Measurements from ENCODE around the gene CPEB2. TPM values are rescaled to one million over a fixed set of nuclear protein-coding genes. Genes with fewer than 3 reads are reported as not detected.

The CPEB2 gene
- total and polyA plus RNA-seq, 9 of the 15 experiments (the other 6 are each of a cell fraction or from before 2014, with no cell fraction given) = 0.39 to 3.0 (median 1.4) TPM

GRCh38 chr4:15003891-15004738, 1.8 kb downstream of the CPEB2 start:
- under 1% methylated on average over 51 of the region's 109 CpGs for WGBS (ENCODE audit: insufficient coverage, low coverage, missing lambda C conversion rate)
- POLR2A ChIA-PET = interaction anchor here (0.6 to 1.0 kb wide), 3 partner anchors 8 to 1518 kb away, joined by 3 to 4 read pairs (median 4); no protein-coding TSS in a partner anchor
- TF ChIP-seq ZNF324 (CRISPR knock-in tag; IDR thresholded peaks at IDR 0.05) = no peak
- TF ChIP-seq NFIC (IDR thresholded peaks at IDR 0.05) = peak; percentile 33; the same call in 1 of the 2 replicates
- 0 out of 2 replicates have a peak, but pooled peaks have one; percentile 43 for TF ChIP-seq SMAD4 (CRISPR knock-in tag; conservative IDR thresholded peaks at IDR 0.05)
- TF ChIP-seq CHD1 (IDR thresholded peaks at IDR 0.05; ENCODE audit: low read length) = peak; percentile 20
- TF ChIP-seq MYC (IDR thresholded peaks at IDR 0.05; ENCODE audit: low read depth, low read length) = 0 out of 2 replicates have a peak, but pooled peaks have one; percentile 8
- no peak for TF ChIP-seq MYC (CRISPR knock-in tag; IDR thresholded peaks at IDR 0.05; ENCODE audit: borderline replicate concordance, low read depth)
- no peak for TF ChIP-seq NCOA4 (IDR thresholded peaks at IDR 0.05; ENCODE audit: partially characterized antibody)
- peak; percentile 42; the same call in 1 of the 2 replicates for TF ChIP-seq POLR2G (IDR thresholded peaks at IDR 0.05; ENCODE audit: low read depth, low read length)
- TF ChIP-seq ZNF23 (CRISPR knock-in tag; IDR thresholded peaks at IDR 0.05) = no peak
- TF ChIP-seq NONO (IDR thresholded peaks at IDR 0.05; ENCODE audit: low read depth in 2 of 2, low read length in 1 of 2) = peak in 1 of 2 experiments; percentile 58; a peak in 1 of 4 replicates
- TF ChIP-seq POLR2B (IDR thresholded peaks at IDR 0.05; ENCODE audit: low read depth, partially characterized antibody) = no peak
- TF ChIP-seq TEAD1 (CRISPR knock-in tag; IDR thresholded peaks at IDR 0.05) = 0 out of 4 replicates have a peak, but pooled peaks of 1 of the 2 experiments have one; percentile 28
- TF ChIP-seq, protein P1, sequence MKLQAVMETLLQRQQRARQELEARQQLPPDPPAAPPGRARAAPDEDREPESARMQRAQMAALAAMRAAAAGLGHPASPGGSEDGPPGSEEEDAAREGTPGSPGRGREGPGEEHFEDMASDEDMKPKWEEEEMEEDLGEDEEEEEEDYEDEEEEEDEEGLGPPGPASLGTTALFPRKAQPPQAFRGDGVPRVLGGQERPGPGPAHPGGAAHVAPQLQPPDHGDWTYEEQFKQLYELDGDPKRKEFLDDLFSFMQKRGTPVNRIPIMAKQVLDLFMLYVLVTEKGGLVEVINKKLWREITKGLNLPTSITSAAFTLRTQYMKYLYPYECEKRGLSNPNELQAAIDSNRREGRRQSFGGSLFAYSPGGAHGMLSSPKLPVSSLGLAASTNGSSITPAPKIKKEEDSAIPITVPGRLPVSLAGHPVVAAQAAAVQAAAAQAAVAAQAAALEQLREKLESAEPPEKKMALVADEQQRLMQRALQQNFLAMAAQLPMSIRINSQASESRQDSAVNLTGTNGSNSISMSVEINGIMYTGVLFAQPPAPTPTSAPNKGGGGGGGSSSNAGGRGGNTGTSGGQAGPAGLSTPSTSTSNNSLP (IDR thresholded peaks at IDR 0.05; ENCODE audit: borderline replicate concordance, low read depth, low read length) = no peak
- TF ChIP-seq SRSF1 (IDR thresholded peaks at IDR 0.05; ENCODE audit: low read depth, low read length) = no peak
- peak; percentile 31 for TF ChIP-seq CXXC5 (CRISPR knock-in tag; IDR thresholded peaks at IDR 0.05)
- TF ChIP-seq ZNF584 (CRISPR knock-in tag; IDR thresholded peaks at IDR 0.05; ENCODE audit: low read depth) = no peak

More at GRCh38 chr4:15003891-15004738, 1.8 kb downstream of the CPEB2 start:
- CTCF ChIA-PET (ENCODE audit: low intra/inter-chr PET ratio) = interaction anchor here (1.0 kb wide), 1 partner anchor 193 kb away, joined by 4 read pairs; no protein-coding TSS in a partner anchor
- Histone ChIP-seq H3K9me1 (ENCODE audit: control insufficient read depth, insufficient read depth, low read length) (no peaks in the 10 kb centered on the region), H3K4me3 (peak overlapping the region; percentile 89), H3K4me2 (ENCODE audit: insufficient read depth, low read length) (peak overlapping the region; percentile 84; the same call in 1 of the 2 replicates), H3K4me1 (replicated peaks in 1 of 2; ENCODE audit: control insufficient read depth in 2 of 2, insufficient read depth in 2 of 2, low read length in 2 of 2) (peaks cover 14 to 30% of the 10 kb centered on the region in 2 experiments; a peak in 4 of 5 replicates), H3K27me3 (ENCODE audit: control insufficient read depth in 2 of 2, insufficient read depth in 2 of 2, low read length in 2 of 2) (no peaks in the 10 kb centered on the region), H3K36me3 (ENCODE audit: control insufficient read depth, insufficient read depth, low read length) (peaks cover 11% of the 10 kb centered on the region; the same call in 1 of the 3 replicates), H3K9ac (ENCODE audit: insufficient read depth in 1 of 2, low read depth in 2 of 2, low read length in 2 of 2) (peak overlapping the region; percentile 78 to 98; a peak in 3 of 4 replicates), H3K27ac (ENCODE audit: extremely low read depth, low read depth, low read length) (peak overlapping the region; percentile 98), H2AFZ (ENCODE audit: low read depth, low read length) (peak overlapping the region; percentile 71), H4K20me1 (replicated peaks; ENCODE audit: control insufficient read depth, insufficient read depth, low read length) (0 out of 2 replicates have a peak, but pooled peaks cover 3% of the 10 kb centered on the region), H3K79me2 (ENCODE audit: control insufficient read depth, insufficient read depth, low read length) (peaks cover 37% of the 10 kb centered on the region), H3K9me3 (replicated peaks; ENCODE audit: control insufficient read depth, insufficient read depth, low read depth, low read length) (no peaks in the 10 kb centered on the region)
- DNase-seq (ENCODE audit: extremely low read depth in 1 of 4, low spot score in 3 of 4) (peak; percentile 32 to 46 (median 43)), ATAC-seq (peak; percentile 16), FAIRE-seq (no peak)
- in situ Hi-C loops (cut with MboI) (loop anchor here (25.0 kb wide), 1 partner anchor 658 kb away; the partner anchor contains the start of gene FBXL5), intact Hi-C loops (cut with micrococcal nuclease) (loop anchor here (2.0 to 10.0 kb wide), 7 partner anchors 83 to 1379 kb away; partner anchors contain the start of genes BOD1L1, FAM200B, FBXL5 and TAPT1)
- BruUV-seq (replicated peaks) = no TSS peak
